COLO668 (cell line): ENCODE measurements around the gene PCSK9.
"Not testable (repeated sequence)": the region's sequence is repeated elsewhere in the genome, so short reads cannot be mapped to it uniquely, and the experiment has no call there.

Source experiments
- DNase-seq: peaks from one replicate; lab custom pipeline; 2025; ENCODE audit not compliant: unreplicated experiment; lab: John Stamatoyannopoulos, UW

Gene PCSK9

GRCh38 chr1:55007625-55008024 is 31.7 kb upstream of the PCSK9 start:
- DNase-seq, result no peak

- DNase-seq, result no peak
Observed at GRCh38 chr1:55010194-55010886, 29.0 kb upstream of the PCSK9 start.

GRCh38 chr1:55010887-55011217 is 28.5 kb upstream of the PCSK9 start:
- no peak for DNase-seq

- DNase-seq, result peak; percentile 83
Observed at GRCh38 chr1:55012661-55013060, 26.7 kb upstream of the PCSK9 start.

GRCh38 chr1:55015123-55015522 is 24.2 kb upstream of the PCSK9 start:
- no peak for DNase-seq

GRCh38 chr1:55015731-55016620 is 23.4 kb upstream of the PCSK9 start:
- no peak for DNase-seq

GRCh38 chr1:55018395-55018794 is 21.0 kb upstream of the PCSK9 start:
- DNase-seq, result no peak

- DNase-seq, result peak; percentile 99
Observed at GRCh38 chr1:55021942-55022546, 17.3 kb upstream of the PCSK9 start.

GRCh38 chr1:55024163-55024562 is 15.2 kb upstream of the PCSK9 start:
- DNase-seq, result not testable (repeated sequence)

GRCh38 chr1:55026682-55027081 is 12.7 kb upstream of the PCSK9 start:
- not testable (repeated sequence) for DNase-seq

- not testable (repeated sequence) for DNase-seq
Observed at GRCh38 chr1:55031098-55031497, 8.2 kb upstream of the PCSK9 start.

- no peak for DNase-seq
Observed at GRCh38 chr1:55033265-55033614, 6.1 kb upstream of the PCSK9 start.

- no peak for DNase-seq
Observed at GRCh38 chr1:55034476-55035133, 4.7 kb upstream of the PCSK9 start.

GRCh38 chr1:55035904-55036303 is 3.4 kb upstream of the PCSK9 start:
- DNase-seq, result no peak

GRCh38 chr1:55037733-55038551 is 1.4 kb upstream of the PCSK9 start:
- DNase-seq, result no peak

GRCh38 chr1:55038552-55038838 is 853 bp upstream of the PCSK9 start:
- DNase-seq, result no peak

- DNase-seq, result no peak
Observed at GRCh38 chr1:55038974-55039341, 390 bp upstream of the PCSK9 start.

- peak; percentile 65 for DNase-seq
Observed at GRCh38 chr1:55040083-55040932, 960 bp downstream of the PCSK9 start.

- no peak for DNase-seq
Observed at GRCh38 chr1:55040933-55041494, 1.7 kb downstream of the PCSK9 start.

- no peak for DNase-seq
Observed at GRCh38 chr1:55041613-55042012, 2.3 kb downstream of the PCSK9 start.
